A549 treated with AZD2906 at 1 μM for 4 hours (cell line): ENCODE measurements around the gene NR2E1. TPM values are rescaled to one million over a fixed set of nuclear protein-coding genes. Genes with fewer than 3 reads are reported as not detected.

Experiments used
- total RNA-seq: library from RNA; stranded (reverse); fragments of 200-300 nt; extraction: Qiagen RNA extraction; gene quantifications from 5 replicates; pipeline ENCODE4 v1.2.3, GENCODE V29; 2022

Gene NR2E1
- 0.05 TPM in 2 of 5 replicates, not detected in the others for total RNA-seq

GRCh38 chr6:108165714-108166663 lies at the start of gene NR2E1:
NR2E1 (plus strand) TSS chr6:108166022; CDS start chr6:108166766, 744 bp downstream.

Other genes starting within 250 kb of the NR2E1 start
- 19.0 to 21.7 TPM (median 19.9 TPM) in 5 replicates for gene SEC63, start 207.8 kb upstream of the NR2E1 start, total RNA-seq
- gene OSTM1, start 91.3 kb upstream of the NR2E1 start, total RNA-seq: 16.2 to 23.7 TPM (median 21.0 TPM) in 5 replicates
- 73.6 to 106 TPM (median 102 TPM) in 5 replicates for gene SNX3, start 95.0 kb downstream of the NR2E1 start, total RNA-seq
- 1.0 to 2.0 TPM (median 1.9 TPM) in 5 replicates for gene AFG1L, start 129.0 kb downstream of the NR2E1 start, total RNA-seq